ENCODE results near the gene ITGB3. TPM values are rescaled to one million over a fixed set of nuclear protein-coding genes. Genes with fewer than 3 reads are reported as not detected.

The ITGB3 gene
- total RNA-seq, 1 donor from 2014 or later: not detected

GRCh38 chr17:47231334-47231733, 22.3 kb upstream of the ITGB3 start:
- Mint-ChIP-seq H3K4me3 (ENCODE audit: unreplicated experiment) (no peak overlapping the region), H3K9me3 (ENCODE audit: unreplicated experiment) (no peaks in the 10 kb centered on the region), H3K27ac (ENCODE audit: unreplicated experiment) (no peak overlapping the region), H3K27me3 (ENCODE audit: unreplicated experiment) (peaks cover 4% of the 10 kb centered on the region), H3K36me3 (ENCODE audit: low read depth, unreplicated experiment) (no peaks in the 10 kb centered on the region), H3K4me1 (ENCODE audit: unreplicated experiment) (peaks cover 5% of the 10 kb centered on the region)
- TF ChIP-seq CTCF (IDR thresholded peaks at IDR 0.05; ENCODE audit: unreplicated experiment): no peak
- DNase-seq (ENCODE audit: low spot score): no peak

GRCh38 chr17:47231866-47232265, 21.8 kb upstream of the ITGB3 start:
- H3K4me1 Mint-ChIP-seq (ENCODE audit: unreplicated experiment): peaks cover 5% of the 10 kb centered on the region
- no peaks in the 10 kb centered on the region for H3K9me3 Mint-ChIP-seq (ENCODE audit: unreplicated experiment)
- no peak for TF ChIP-seq CTCF (IDR thresholded peaks at IDR 0.05; ENCODE audit: unreplicated experiment)
- no peaks in the 10 kb centered on the region for H3K36me3 Mint-ChIP-seq (ENCODE audit: low read depth, unreplicated experiment)
- DNase-seq (ENCODE audit: low spot score): no peak
- H3K27ac Mint-ChIP-seq (ENCODE audit: unreplicated experiment): no peak overlapping the region
- H3K27me3 Mint-ChIP-seq (ENCODE audit: unreplicated experiment): peaks cover 4% of the 10 kb centered on the region
- no peak overlapping the region for H3K4me3 Mint-ChIP-seq (ENCODE audit: unreplicated experiment)

GRCh38 chr17:47232465-47232864, 21.2 kb upstream of the ITGB3 start:
- no peak overlapping the region for H3K4me3 Mint-ChIP-seq (ENCODE audit: unreplicated experiment)
- DNase-seq (ENCODE audit: low spot score): no peak
- peaks cover 5% of the 10 kb centered on the region for H3K4me1 Mint-ChIP-seq (ENCODE audit: unreplicated experiment)
- no peak overlapping the region for H3K27ac Mint-ChIP-seq (ENCODE audit: unreplicated experiment)
- no peaks in the 10 kb centered on the region for H3K36me3 Mint-ChIP-seq (ENCODE audit: low read depth, unreplicated experiment)
- TF ChIP-seq CTCF (IDR thresholded peaks at IDR 0.05; ENCODE audit: unreplicated experiment): no peak
- H3K27me3 Mint-ChIP-seq (ENCODE audit: unreplicated experiment): peaks cover 4% of the 10 kb centered on the region
- no peaks in the 10 kb centered on the region for H3K9me3 Mint-ChIP-seq (ENCODE audit: unreplicated experiment)

GRCh38 chr17:47235506-47235905, 18.1 kb upstream of the ITGB3 start:
- DNase-seq (ENCODE audit: low spot score): no peak
- TF ChIP-seq CTCF (IDR thresholded peaks at IDR 0.05; ENCODE audit: unreplicated experiment): no peak
- H3K36me3 Mint-ChIP-seq (ENCODE audit: low read depth, unreplicated experiment): no peaks in the 10 kb centered on the region
- no peaks in the 10 kb centered on the region for H3K9me3 Mint-ChIP-seq (ENCODE audit: unreplicated experiment)
- H3K4me1 Mint-ChIP-seq (ENCODE audit: unreplicated experiment): peaks cover 7% of the 10 kb centered on the region
- no peak overlapping the region for H3K27ac Mint-ChIP-seq (ENCODE audit: unreplicated experiment)
- H3K4me3 Mint-ChIP-seq (ENCODE audit: unreplicated experiment): no peak overlapping the region
- H3K27me3 Mint-ChIP-seq (ENCODE audit: unreplicated experiment): no peaks in the 10 kb centered on the region

- no peak overlapping the region for H3K27ac Mint-ChIP-seq (ENCODE audit: unreplicated experiment)
- no peaks in the 10 kb centered on the region for H3K36me3 Mint-ChIP-seq (ENCODE audit: low read depth, unreplicated experiment)
- no peak overlapping the region for H3K4me3 Mint-ChIP-seq (ENCODE audit: unreplicated experiment)
- H3K9me3 Mint-ChIP-seq (ENCODE audit: unreplicated experiment): no peaks in the 10 kb centered on the region
- no peak for DNase-seq (ENCODE audit: low spot score)
- H3K27me3 Mint-ChIP-seq (ENCODE audit: unreplicated experiment): no peaks in the 10 kb centered on the region
- no peak for TF ChIP-seq CTCF (IDR thresholded peaks at IDR 0.05; ENCODE audit: unreplicated experiment)
- H3K4me1 Mint-ChIP-seq (ENCODE audit: unreplicated experiment): peaks cover 10% of the 10 kb centered on the region
These were observed 17.7 kb upstream of the ITGB3 start for GRCh38 chr17:47235923-47236322.
